BE2C (cell line): Measurements from ENCODE around the gene WDFY2.
"Not testable (repeated sequence)": the region's sequence is repeated elsewhere in the genome, so short reads cannot be mapped to it uniquely, and the experiment has no call there.

ENCODE experiments used
- DNase-seq: peaks from one replicate; pipeline ENCODE4 v3.0.0-alpha.2; 2020
- H3K27me3 ChIP-seq: fragments of 250-450 bp; sonication (Bioruptor Pico); 2 replicates; pipeline ENCODE4 v1.5.1; 2020; ENCODE audit warnings: mild to moderate bottlenecking
- H3K36me3 ChIP-seq: fragments of 250-450 bp; sonication (Bioruptor Pico); 2 replicates; pipeline ENCODE4 v1.5.1; 2020; ENCODE audit warnings: mild to moderate bottlenecking
- H3K4me1 ChIP-seq: fragments of 250-450 bp; sonication (Bioruptor Pico); 2 replicates; pipeline ENCODE4 v1.5.1; 2020
- H3K4me3 ChIP-seq: 2 replicates; pipeline ENCODE4 v1.5.1; 2011; ENCODE audit warnings: low read depth, low read length
- H3K9me3 ChIP-seq: fragments of 250-450 bp; sonication (Bioruptor Pico); 2 replicates; pipeline ENCODE4 v1.5.1; 2020
- TF ChIP-seq, protein P1 (sequence below): IDR thresholded peaks from 2 replicates; pipeline ENCODE4 v1.5.1; 2012; ENCODE audit warnings: mild to moderate bottlenecking, low read depth, low read length

Gene WDFY2

DNA sequence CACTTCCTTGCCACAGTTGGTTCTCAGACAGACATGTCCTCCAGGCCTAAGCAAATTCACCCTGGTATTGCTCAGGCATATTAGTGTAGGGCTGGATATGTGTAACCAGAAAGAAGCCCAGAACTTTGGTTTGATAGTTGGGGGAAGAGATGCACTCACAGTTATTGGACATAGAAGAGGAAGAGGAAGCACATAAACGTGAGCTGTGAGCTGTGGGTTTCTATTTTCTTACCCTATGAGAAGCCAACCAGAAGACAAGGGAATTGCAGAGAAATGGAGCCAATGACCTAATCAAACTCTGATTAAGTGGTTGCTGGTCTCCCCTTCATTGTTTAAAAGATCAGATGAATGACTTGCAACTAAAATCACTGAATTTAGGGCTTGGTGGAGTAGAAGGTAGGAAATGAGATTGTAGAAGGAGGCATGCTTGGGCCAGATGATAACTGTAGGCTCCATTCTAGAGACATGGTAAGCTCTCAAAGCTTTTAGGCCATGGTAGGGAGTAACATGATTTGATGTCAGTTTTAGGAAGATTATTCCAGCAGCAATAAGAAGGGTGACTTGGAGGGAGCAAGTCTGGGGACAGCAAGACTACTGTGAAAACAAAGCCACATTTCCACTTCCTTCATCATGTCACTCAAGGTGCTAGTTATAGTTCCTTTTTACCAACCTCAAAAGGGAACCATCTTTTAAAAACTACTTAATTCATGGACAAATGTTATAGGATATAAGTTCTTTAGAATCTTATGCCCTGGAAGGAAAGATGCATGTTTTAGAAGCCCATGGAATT lies 24.1 kb upstream of the WDFY2 start:
- Histone ChIP-seq H3K36me3 (no peaks in the 10 kb centered on the region), H3K9me3 (no peaks in the 10 kb centered on the region), H3K27me3 (no peaks in the 10 kb centered on the region), H3K4me3 (no peak overlapping the region), H3K4me1 (no peaks in the 10 kb centered on the region; the same call in 1 of the 2 replicates)
- DNase-seq, result no peak
- TF ChIP-seq, protein P1, sequence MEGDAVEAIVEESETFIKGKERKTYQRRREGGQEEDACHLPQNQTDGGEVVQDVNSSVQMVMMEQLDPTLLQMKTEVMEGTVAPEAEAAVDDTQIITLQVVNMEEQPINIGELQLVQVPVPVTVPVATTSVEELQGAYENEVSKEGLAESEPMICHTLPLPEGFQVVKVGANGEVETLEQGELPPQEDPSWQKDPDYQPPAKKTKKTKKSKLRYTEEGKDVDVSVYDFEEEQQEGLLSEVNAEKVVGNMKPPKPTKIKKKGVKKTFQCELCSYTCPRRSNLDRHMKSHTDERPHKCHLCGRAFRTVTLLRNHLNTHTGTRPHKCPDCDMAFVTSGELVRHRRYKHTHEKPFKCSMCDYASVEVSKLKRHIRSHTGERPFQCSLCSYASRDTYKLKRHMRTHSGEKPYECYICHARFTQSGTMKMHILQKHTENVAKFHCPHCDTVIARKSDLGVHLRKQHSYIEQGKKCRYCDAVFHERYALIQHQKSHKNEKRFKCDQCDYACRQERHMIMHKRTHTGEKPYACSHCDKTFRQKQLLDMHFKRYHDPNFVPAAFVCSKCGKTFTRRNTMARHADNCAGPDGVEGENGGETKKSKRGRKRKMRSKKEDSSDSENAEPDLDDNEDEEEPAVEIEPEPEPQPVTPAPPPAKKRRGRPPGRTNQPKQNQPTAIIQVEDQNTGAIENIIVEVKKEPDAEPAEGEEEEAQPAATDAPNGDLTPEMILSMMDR, result no peak

DNA sequence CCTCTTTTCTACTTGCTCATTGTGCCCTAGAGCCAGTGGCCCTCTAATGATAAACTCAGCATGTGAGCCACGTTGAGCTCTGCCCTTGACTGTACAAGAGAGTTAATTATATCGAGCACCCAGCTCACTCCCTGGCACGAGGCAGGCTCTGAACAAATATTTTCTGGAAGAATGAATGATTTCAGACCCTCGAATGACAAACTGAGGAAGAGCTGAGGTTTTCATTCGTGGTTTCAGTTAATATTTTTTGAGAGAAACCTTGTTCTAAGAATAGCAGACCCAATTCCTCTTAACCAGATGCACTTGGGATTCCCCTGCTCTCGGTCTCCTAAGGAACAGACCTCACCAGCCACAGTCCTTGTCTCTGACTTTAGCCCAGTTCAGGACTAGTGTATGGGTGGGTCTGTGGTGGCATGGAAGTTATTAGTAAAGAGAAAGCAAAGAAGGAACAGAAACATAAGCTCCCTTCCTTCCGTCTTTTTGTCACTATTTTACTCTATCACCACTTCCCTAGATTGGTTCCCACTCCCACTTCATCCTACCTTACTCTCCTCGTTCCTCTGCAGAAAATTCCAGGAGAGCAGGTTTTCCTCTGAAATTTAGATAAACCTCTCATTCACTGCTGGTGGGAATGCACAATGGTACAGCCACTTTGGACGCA lies 22.1 kb upstream of the WDFY2 start:
- TF ChIP-seq, protein P1, result no peak
- no peak for DNase-seq

DNA sequence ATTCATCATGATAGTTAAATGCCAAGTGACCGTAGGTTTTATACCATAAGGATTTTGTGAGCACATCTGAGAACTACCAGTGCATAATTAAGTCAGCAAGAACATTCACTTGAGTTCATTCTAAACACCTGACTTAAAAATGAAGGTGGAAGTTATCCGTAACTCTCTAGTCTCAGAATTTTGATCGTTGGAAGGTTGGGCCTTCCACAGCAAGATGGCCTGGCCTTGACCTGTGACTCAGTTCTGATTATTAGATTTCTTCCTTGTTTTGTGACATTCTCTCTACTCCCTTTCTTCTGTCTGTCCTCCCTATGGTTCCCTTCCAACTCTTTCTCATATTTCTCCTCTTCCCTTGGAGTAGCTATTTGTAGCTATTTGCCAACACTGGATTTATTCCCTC lies 20.0 kb upstream of the WDFY2 start:
- H3K9me3 ChIP-seq, result no peaks in the 10 kb centered on the region
- no peak for DNase-seq
- H3K27me3 ChIP-seq, result no peaks in the 10 kb centered on the region
- TF ChIP-seq, protein P1, result no peak
- no peaks in the 10 kb centered on the region for H3K36me3 ChIP-seq
- no peak overlapping the region for H3K4me3 ChIP-seq
- no peaks in the 10 kb centered on the region; the same call in 1 of the 2 replicates for H3K4me1 ChIP-seq

More for the DNA sequence above, 22.1 kb upstream of the WDFY2 start:
- Histone ChIP-seq H3K4me1 (no peaks in the 10 kb centered on the region; the same call in 1 of the 2 replicates), H3K9me3 (no peaks in the 10 kb centered on the region), H3K27me3 (no peaks in the 10 kb centered on the region), H3K4me3 (no peak overlapping the region), H3K36me3 (no peaks in the 10 kb centered on the region)

DNA sequence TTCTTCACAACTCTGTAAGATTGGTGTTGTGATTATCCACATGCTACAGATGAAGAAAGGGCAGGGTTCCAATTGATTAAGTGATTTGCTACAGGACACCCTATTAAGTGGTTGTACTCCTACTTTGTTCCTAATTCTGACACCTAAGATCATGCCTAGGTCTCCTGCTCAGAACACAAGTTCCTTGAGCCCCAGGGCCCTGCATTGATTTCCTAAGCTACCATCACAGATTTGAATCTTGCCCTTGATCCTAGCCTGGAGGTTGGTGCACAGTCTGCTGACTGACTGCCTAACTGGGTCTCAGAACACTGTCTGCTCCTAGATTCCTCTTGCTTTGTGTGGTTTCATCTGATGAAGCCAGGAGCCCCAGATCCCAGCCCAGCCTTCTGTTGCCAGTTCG lies 19.6 kb upstream of the WDFY2 start:
- Histone ChIP-seq H3K9me3 (no peaks in the 10 kb centered on the region), H3K36me3 (no peaks in the 10 kb centered on the region), H3K4me3 (no peak overlapping the region), H3K4me1 (no peaks in the 10 kb centered on the region; the same call in 1 of the 2 replicates), H3K27me3 (no peaks in the 10 kb centered on the region)
- TF ChIP-seq, protein P1, result no peak
- DNase-seq, result no peak

DNA sequence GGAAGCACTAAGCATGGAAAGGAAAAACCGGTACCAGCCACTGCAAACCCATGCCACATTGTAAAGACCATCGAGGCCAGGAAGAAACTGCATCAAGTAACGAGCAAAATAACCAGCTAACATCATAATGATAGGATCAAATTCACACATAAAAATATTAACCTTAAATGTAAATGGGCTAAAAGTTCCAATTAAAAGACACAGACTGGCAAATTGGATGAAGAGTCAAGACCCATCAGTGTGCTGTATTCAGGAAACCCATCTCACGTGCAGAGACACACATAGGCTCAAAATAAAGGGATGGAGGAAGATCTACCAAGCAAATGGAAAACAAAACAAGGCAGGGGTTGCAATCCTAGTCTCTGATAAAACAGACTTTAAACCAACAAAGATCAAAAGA lies 15.3 kb upstream of the WDFY2 start:
- not testable (repeated sequence) for H3K4me1 ChIP-seq, H3K4me3 ChIP-seq, H3K36me3 ChIP-seq, H3K9me3 ChIP-seq, H3K27me3 ChIP-seq, DNase-seq

DNA sequence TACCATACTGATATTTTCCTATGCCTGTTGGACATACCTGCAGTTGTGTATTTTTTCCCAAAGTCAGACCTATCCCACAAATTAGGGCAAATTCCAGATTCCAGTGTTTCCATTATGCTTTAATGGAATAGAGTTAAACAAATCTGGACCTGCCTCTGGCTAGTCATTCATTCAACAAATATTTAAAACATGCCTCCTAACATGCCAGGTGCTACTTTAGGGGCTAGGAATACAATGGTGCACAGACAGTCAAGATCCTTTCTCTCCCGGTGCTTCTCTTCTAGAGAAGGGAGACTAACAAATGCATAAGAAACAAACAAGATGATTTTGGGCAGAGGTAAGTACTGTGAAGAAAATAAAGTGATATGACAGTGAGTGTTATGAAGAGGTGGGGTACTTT lies 7.5 kb upstream of the WDFY2 start:
- TF ChIP-seq, protein P1, result no peak
- Histone ChIP-seq H3K4me1 (no peaks in the 10 kb centered on the region), H3K27me3 (no peaks in the 10 kb centered on the region), H3K9me3 (no peaks in the 10 kb centered on the region), H3K4me3 (no peak overlapping the region), H3K36me3 (no peaks in the 10 kb centered on the region)
- no peak for DNase-seq
